ENCODE measurements around the gene ARHGEF33.

The ARHGEF33 gene

GRCh38 chr2:38889575-38889974, at the start of gene ARHGEF33:
TSS of gene ARHGEF33 (plus strand) at chr2:38889875. CDS start at chr2:38919448, 29,573 bp downstream.
- no peak for DNase-seq

GRCh38 chr2:38850045-38850444, 39.6 kb upstream of the ARHGEF33 start:
- no peak for DNase-seq

GRCh38 chr2:38856165-38856564, 33.5 kb upstream of the ARHGEF33 start:
- no peak for DNase-seq

DNA sequence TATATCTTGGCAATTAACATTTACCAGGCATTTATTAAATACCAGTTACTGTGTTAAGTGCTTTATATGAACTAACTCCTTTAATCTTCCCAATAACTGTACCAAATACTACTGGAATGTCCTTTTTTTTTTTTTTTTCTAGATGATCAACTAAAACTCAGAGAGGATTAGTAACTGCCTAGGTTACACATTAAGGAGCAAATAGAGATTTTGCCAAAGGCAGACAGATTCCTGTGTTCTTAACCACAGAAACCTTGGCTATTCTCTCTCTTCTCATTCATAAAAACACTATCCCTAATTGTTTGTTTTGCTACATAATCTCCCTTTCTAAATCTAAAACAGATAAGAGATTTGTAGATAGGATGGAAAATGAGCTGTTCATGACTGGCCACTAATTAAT, 27.2 kb upstream of the ARHGEF33 start:
- DNase-seq = no peak

DNA sequence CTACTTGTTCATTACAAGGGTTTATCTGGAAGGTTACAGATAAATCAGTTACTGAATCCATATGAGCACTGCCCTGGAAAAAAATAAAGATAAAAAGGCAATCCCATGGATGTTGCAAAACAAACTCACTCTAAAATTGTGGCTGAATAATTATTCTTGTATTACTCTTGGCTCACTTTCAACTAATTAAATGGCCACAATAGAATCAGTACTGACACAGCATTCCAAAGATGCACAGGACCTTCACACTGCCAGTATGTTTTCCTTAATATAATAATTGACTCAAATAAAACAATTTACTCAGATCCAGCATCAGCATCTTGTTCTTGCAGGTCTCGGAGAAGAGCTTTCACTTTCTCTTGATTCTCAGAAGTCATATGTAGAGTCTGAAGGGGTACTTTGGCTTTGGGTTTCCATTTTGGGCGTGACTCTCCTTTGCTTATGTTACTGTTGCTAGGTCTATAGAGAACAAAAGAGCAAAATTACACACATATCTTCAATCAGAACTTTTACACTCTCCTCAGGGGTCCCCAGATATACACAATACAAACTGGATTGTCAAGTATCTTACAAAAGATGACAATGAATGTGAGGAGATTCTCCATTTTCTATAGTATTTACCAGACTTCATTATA, 26.5 kb upstream of the ARHGEF33 start:
- DNase-seq = no peak

GRCh38 chr2:38866773-38867443, 22.8 kb upstream of the ARHGEF33 start:
- no peak for DNase-seq

DNA sequence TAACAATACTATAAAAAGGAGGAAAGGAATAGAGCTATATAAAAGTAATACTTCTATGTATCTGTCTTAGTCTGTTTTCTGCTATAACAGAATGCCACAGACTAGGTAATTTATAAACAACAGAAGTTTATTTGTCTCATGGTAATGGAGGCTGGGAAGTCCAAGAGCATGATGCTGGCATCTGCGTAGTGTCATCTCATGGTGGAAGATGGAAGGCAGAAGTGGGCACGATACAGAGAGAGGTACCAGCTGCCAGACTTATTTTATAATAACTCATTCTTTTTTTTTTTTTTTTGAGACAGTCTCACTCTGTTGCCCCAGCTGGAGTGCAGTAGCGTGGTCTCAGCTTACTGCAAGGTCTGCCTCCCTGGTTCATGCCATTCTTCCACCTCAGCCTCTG, 18.2 kb upstream of the ARHGEF33 start:
- DNase-seq = no peak

DNA sequence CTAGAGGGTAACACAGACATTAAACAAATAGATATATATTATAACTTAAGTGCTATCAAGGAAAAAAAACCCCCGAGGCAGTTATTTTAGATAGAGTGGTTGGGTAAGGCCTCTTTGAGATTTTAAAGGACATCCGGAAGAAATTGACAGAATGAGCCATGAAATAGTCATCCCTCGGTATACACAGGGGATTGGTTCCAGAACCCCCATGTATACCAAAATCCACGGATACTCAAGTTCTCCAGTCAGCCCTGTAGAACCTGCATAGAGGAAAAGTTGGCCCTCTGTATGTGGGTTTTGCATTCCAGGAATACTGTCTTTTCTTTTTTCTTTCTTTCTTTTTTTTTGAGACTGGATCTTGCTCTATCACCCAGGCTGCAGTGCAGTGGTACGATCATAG, 15.9 kb upstream of the ARHGEF33 start:
- DNase-seq = no peak

DNA sequence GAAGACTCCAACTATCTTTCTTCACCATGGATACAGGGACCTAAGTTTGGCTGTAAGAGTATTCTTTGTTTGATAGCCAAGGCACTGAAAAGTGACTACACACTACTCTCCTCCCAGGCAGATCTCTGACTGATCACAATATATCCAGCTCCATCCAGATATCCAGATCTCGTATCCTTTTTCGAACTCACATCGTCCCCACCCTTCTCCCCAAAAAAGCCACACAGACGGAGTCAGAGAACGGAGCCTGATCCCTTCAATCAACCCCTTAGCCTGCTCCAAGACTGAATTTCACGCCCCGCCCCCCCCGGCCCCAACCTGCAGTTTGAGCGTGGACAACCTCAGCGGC, 14.5 kb upstream of the ARHGEF33 start:
- DNase-seq = no peak

- peak; percentile 81 for DNase-seq
These were observed 13.9 kb upstream of the ARHGEF33 start, which contains the start of the genes DHX57 and MORN2 for GRCh38 chr2:38875576-38876367. TSS of gene DHX57 (minus strand) at chr2:38875934. CDS start at chr2:38868405, 7,529 bp downstream. TSS of gene MORN2 (plus strand) at chr2:38875976.

- no peak for DNase-seq
These were observed 13.3 kb upstream of the ARHGEF33 start for GRCh38 chr2:38876407-38876806.

- no peak for DNase-seq
These were observed 3.6 kb upstream of the ARHGEF33 start for GRCh38 chr2:38886063-38886462.

DNA sequence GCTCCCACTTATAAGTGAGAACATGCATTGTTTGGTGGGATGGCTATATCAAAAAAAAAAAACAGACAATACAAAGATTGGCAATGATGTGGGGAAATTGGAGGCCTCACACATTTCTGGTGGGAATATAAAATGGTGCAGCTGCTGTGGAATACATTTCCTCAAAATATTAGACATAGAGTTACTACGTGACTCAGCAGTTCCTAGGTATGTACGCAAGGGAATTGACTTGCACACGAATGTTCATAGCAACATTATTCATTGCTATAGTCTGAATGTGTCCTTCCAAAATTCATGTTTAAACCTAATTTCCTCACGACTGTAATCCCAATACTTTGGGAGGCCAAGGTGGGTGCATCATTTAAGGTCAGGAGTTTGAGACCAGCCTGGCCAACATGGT, 2.3 kb upstream of the ARHGEF33 start:
- DNase-seq = no peak

GRCh38 chr2:38887902-38888554, 1.6 kb upstream of the ARHGEF33 start:
- DNase-seq = no peak

GRCh38 chr2:38889045-38889444, 630 bp upstream of the ARHGEF33 start:
- no peak for DNase-seq

DNA sequence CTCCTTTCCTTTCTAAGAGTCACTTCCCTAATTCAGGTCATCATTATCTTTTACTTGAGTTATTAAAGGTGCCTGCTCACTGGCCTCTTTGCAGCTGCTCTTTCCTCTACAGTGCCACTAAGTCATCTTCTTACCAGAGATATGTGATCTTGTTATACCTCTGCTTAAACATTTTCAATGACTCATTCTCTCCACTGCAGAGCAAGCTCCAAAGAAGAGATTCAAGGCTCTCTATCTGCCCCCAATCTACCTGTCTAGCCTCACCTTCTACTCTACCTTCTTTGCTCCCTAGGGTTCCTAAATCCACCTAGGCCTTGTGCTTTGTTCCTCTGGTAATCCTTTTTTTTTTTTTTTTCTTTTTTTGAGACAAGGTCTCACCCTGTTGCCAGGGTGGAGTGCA, 3.1 kb downstream of the ARHGEF33 start:
- no peak for DNase-seq

DNA sequence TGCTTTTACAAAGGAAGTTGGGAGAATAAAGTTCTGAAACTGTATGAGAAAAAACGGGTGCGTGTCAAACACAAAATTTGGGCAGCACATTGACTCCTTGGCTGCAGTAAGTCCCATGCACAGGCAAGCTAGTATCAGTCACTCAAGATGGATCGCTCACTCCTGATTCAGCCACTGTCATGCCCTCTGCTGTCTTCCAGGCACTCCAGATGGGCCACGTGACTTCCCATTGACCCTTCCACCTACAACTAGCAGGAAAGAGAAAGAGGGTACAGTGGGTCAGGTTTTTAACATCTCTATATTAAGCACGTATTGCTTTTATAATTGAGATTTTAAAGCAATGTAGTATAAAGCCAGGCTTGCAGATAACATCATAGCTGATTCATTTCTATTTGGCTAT, 8.6 kb downstream of the ARHGEF33 start:
- no peak for DNase-seq

GRCh38 chr2:38900726-38901125, 11.1 kb downstream of the ARHGEF33 start:
- DNase-seq = no peak

GRCh38 chr2:38905251-38905650, 15.6 kb downstream of the ARHGEF33 start:
- no peak for DNase-seq

DNA sequence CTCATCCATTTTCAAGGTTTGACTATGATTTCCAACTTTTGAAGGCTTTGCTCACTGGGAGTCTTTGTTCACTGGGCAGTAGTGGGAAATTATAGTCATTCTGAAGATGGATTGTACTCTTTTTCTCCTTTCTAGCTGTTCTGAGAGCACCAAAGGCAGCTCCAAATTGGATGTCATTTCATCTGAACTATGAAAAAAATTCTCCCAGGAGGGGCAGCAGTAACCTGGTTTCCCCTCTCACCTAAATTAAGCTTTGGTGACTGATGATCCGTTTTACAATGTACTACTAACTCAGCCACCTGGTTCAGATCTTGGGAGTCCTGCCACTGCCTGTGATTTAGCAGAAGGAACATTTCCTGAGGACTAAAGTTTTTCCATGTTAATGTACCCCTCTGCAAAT, 17.6 kb downstream of the ARHGEF33 start:
- no peak for DNase-seq

- DNase-seq = no peak
These were observed 18.3 kb downstream of the ARHGEF33 start for GRCh38 chr2:38907743-38908562.

- DNase-seq = no peak
These were observed 20.2 kb downstream of the ARHGEF33 start for GRCh38 chr2:38909872-38910271.

DNA sequence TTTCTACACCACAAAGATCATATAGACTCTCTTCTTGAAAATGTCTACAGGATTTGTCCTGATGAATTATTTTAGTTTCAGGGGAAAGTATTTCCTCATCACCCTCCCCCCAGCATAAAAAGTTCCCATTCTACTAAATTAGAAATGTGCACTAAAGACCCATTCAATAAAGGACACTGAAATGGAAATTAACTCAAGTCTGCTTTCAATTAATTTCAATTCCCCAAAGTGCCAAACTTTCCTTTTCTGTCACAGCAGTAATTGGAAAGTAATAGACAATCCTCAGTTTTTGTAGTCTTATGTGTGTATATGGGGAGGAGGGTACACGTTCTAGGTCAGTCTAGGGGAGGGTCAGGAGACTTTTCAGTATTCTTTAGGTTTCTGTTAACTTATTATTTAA, 21.5 kb downstream of the ARHGEF33 start:
- DNase-seq = no peak

Data from CD4-positive, alpha-beta T cell treated with Interleukin-4 for 4 hours (primary cell).